SH-SY5Y (cell line): ENCODE measurements around the gene TSPO2.
A peak's percentile ranks its signal among the peaks of the same experiment; 100 is the strongest.

ENCODE experiments used
- GATA2 ChIP-seq: IDR thresholded peaks from 2 replicates; pipeline ENCODE4 v1.6.1; 2011; ENCODE audit warnings: mild to moderate bottlenecking, low read depth, low read length
- GATA3 ChIP-seq: IDR thresholded peaks from 2 replicates; pipeline ENCODE4 v1.6.1; 2011; ENCODE audit warnings: low read depth, mild to moderate bottlenecking, low read length, moderate library complexity

The TSPO2 gene

GRCh38 chr6:41075651-41076626 lies 33.7 kb downstream of the TSPO2 start:
- TF ChIP-seq GATA2, result no peak
- TF ChIP-seq GATA3, result no peak

- no peak for TF ChIP-seq GATA3
- TF ChIP-seq GATA2, result no peak
Measured at GRCh38 chr6:41077536-41077935, 35.3 kb downstream of the TSPO2 start.

- TF ChIP-seq GATA3, result no peak
- TF ChIP-seq GATA2, result no peak
Measured at GRCh38 chr6:41078101-41078500, 35.8 kb downstream of the TSPO2 start.

- TF ChIP-seq GATA3, result peak; percentile 79
- peak; percentile 88 for TF ChIP-seq GATA2
Measured at GRCh38 chr6:41079080-41079479, 36.8 kb downstream of the TSPO2 start.

GRCh38 chr6:41080621-41081020 lies 38.4 kb downstream of the TSPO2 start:
- TF ChIP-seq GATA3, result no peak
- TF ChIP-seq GATA2, result no peak

- TF ChIP-seq GATA2 (no peak), GATA3 (no peak)
Measured at GRCh38 chr6:41083072-41083471, 40.8 kb downstream of the TSPO2 start.

GRCh38 chr6:41085182-41085581 lies 42.9 kb downstream of the TSPO2 start:
- TF ChIP-seq GATA3 (no peak), GATA2 (no peak)

GRCh38 chr6:41088451-41088850 lies 46.2 kb downstream of the TSPO2 start:
- TF ChIP-seq GATA3 (no peak), GATA2 (no peak)

- no peak for TF ChIP-seq GATA3
- no peak for TF ChIP-seq GATA2
Measured at GRCh38 chr6:41090841-41091761, 48.8 kb downstream of the TSPO2 start.

GRCh38 chr6:41092421-41093140 lies 50.3 kb downstream of the TSPO2 start:
- no peak for TF ChIP-seq GATA2
- no peak for TF ChIP-seq GATA3

- TF ChIP-seq GATA3, result no peak
- no peak for TF ChIP-seq GATA2
Measured at GRCh38 chr6:41093729-41094128, 51.5 kb downstream of the TSPO2 start.
